IPS-NIHi7 (cell line): ENCODE measurements around the gene ZYG11A.
"Not testable (repeated sequence)": the region's sequence is repeated elsewhere in the genome, so short reads cannot be mapped to it uniquely, and the experiment has no call there.

Source experiments
- DNase-seq: peaks from one replicate; pipeline ENCODE4 v3.0.0; 2012; ENCODE audit warnings: mixed read lengths; ENCODE audit errors: extremely low spot score

The ZYG11A gene

DNA sequence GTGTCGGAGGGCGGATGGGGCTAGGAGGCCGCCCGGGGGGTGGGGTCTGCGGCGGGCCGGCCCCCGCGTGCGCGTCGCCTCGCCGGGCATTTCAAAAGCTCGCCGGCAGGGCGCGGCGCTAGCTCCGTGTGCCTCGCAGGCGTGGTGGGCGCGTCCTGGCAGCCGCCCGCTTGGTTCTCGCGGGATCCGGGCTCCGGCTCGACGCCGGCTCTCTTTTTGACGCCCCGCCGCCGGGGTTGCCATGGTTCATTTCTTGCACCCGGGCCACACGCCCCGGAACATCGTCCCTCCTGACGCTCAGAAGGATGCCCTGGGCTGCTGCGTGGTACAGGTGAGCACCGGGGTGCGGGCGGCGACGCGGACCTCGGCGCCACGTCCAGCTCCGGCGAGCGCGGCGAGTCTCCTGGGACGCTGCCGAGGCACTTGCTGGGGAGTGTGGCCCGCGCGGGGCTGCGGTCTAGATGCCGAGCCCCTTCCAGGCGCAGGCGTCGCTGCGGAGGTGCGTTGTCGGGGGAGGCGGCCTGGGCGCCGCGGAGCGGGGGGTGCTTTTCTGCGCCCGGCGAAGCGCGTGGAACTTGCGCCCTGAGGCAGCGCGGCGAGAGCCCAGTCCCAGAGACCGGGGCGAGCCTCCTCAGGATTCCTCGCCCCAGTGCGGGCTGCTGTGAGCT, at the start of gene ZYG11A:
TSS of gene ZYG11A (plus strand) at position 118 of the 668 bp plus-strand sequence. CDS start at position 242, 124 bp downstream.
- peak; percentile 88 for DNase-seq

DNA sequence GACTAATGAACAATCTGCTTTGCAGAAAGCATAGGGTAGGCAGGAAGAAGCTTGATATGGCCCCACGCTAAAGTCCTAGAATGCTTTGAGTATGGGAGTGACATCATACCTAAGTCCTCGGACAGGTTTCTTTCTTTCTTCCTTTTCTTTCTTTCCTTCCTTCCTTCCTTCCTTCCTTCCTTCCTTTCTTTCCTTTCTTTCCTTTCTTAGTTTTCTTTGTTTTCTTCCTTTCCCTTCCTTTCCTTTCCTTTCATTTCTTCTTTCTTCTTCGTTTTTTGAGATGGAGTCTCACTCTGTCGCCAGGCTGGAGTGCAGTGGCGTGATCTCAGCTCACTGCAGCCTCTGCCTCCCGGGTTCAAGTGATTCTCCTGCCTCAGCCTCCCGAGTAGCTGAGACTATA, 48.8 kb upstream of the ZYG11A start:
- DNase-seq, result not testable (repeated sequence)

- DNase-seq, result no peak
Observed at GRCh38 chr1:52795464-52795863, 47.1 kb upstream of the ZYG11A start.

DNA sequence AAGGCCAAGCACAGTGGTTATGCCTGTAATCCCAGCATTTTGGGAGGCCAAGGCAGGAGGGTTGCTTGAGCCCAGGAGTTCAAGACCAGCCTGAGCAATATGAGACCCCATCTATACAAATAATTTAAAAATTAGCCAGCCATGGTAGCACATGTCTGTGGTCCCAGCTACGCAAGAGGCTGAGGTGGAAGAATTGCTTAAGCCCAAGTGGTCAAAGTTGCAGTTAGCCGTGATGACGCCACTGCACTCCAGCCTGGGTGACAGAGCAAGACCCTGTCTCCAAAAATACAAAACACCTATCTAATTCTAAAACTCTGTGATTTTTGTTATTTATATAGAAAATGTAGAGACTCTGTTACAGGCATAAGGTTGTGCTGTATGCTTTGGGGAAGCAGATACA, 44.2 kb upstream of the ZYG11A start:
- no peak for DNase-seq

DNA sequence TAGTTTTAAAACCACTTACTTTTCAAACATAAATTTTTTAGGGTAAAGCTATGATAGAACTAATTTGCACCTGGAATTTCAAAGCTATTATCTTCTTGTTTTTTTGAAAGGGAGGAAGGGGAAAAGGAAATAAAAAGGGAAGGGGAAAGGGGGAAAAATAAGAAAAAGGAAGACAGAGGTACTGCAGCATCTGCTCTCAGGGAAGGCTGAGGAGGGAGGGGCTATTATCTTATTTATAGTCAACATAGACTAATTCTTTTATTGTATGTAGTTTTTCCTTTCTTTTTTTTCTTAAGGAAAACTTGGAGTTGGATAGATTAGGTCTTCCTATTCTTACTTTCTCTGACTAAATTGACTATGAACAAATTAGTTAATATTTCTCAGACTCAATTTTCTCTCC, 41.5 kb upstream of the ZYG11A start:
- DNase-seq, result no peak

GRCh38 chr1:52804083-52804482, 38.5 kb upstream of the ZYG11A start:
- not testable (repeated sequence) for DNase-seq

DNA sequence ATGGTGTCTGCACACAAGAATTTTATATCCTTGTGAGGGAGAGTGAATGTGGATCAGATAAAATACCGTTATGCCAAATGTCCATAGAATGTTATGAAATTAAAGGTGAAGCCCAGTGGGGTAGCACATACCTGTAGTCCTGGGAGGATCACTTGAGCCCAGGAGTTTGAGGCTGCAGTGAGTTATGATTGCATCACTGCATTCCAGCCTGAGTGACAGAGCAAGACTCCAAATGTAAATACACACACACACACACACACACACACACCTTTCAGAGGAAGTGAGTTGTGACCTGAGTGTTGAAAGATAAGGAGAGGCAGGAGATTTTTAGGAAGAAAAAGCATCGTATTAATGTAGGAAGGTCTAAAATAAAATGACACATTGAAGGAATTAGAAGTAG, 28.1 kb upstream of the ZYG11A start:
- DNase-seq, result no peak

DNA sequence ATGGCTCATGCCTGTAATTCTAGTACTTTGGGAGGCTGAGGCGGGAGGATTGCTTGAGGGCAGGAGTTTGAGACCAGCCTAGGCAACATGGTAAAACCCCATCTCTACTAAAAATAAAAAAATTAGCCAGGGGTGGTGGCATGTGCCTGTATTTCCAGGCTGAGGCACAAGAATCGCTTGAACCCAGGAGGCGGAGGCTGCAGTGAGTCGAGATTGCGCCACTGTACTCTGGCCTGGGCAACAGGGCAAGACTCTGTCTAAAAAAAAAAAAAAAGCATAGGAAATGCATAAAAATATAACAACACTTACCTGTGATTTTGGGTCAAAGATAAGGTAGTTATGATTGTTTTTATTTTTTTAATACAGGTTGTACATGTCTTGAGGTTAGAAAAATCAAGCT, 21.7 kb upstream of the ZYG11A start:
- not testable (repeated sequence) for DNase-seq

- no peak for DNase-seq
Observed at GRCh38 chr1:52825868-52826267, 16.7 kb upstream of the ZYG11A start.

GRCh38 chr1:52834798-52835197, 7.8 kb upstream of the ZYG11A start:
- DNase-seq, result no peak

DNA sequence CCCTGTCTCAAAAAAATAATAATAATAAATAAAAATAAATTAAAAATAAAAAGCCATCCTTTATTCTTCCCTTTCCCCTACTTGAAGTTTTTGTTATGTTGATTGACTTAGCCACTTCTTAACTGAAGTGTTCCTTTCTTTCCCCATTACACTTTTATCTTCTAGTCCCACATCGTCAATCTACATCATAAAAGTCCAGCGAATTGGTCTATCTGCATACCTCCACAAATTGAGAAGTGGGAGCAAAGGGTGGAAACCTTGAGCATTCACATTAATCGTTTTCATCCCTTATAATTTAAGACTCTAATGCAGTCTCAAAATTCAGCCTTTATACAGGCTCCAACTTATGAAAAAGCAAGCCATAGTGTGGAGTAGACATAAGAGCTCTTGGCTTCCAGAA, 6.5 kb upstream of the ZYG11A start:
- DNase-seq, result no peak

GRCh38 chr1:52839175-52839574, 3.4 kb upstream of the ZYG11A start:
- not testable (repeated sequence) for DNase-seq

DNA sequence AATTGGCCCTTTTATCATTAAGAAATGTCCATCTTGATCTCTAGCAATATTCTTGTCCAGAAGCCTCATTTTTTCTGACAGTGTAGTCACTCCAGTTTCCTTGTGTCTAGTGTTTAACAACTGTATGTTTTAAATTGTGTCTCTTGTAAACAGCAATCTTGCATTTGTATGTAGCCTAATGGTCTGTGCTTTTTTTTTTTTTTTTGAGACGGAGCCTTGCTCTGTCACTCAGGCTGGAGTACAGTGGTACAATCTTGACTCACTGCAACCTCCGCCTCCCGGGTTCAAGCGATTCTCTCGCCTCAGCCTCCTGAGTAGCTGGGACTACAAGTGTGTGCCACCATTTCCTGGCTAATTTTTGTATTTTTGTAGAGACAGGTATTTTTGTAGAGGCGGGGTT, 2.6 kb downstream of the ZYG11A start:
- DNase-seq, result not testable (repeated sequence)

- no peak for DNase-seq
Observed at GRCh38 chr1:52848423-52848822, 5.9 kb downstream of the ZYG11A start.

DNA sequence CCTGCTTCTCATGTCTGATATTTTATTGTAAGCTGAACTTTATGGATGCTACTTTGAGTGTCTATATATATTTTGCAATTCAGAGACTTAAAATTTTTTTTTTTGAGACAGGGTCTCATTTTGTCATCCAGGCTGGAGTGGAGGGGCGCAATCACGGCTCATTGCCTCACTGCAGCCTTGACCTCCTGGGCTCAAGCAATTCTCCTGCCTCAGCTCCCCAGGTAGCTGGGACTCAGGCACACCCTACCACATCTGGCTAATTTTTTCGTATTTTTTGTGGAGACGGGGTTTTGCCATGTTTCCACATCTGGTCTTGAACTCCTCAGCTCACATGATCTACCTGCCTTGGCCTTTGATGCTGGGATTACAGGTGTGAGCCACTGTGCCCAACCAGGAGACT, 8.4 kb downstream of the ZYG11A start:
- no peak for DNase-seq

GRCh38 chr1:52852854-52853253, 10.3 kb downstream of the ZYG11A start:
- DNase-seq, result no peak

GRCh38 chr1:52855584-52855983, 13.0 kb downstream of the ZYG11A start:
- no peak for DNase-seq

DNA sequence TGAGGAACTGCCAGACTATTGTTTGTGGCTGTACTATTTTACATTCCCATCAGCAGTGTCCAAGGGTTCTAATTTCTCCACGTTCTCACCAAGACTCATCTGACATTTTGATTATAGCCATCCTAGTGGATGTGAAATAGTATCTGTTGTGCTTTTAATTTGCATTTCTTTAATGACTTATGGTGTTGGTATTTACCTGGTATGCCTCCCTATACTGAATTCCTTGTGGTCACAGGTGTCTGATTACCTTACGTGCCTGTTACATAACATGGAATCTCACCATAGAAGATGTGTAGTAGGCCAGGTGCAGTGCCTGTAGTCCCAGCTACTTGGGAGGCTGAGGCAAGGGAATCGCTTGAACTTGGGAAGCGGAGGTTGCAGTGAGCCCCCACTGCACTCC, 13.5 kb downstream of the ZYG11A start:
- no peak for DNase-seq

- no peak for DNase-seq
Observed at GRCh38 chr1:52857443-52857842, 14.9 kb downstream of the ZYG11A start.

GRCh38 chr1:52862666-52863458, 20.3 kb downstream of the ZYG11A start:
- DNase-seq, result no peak

DNA sequence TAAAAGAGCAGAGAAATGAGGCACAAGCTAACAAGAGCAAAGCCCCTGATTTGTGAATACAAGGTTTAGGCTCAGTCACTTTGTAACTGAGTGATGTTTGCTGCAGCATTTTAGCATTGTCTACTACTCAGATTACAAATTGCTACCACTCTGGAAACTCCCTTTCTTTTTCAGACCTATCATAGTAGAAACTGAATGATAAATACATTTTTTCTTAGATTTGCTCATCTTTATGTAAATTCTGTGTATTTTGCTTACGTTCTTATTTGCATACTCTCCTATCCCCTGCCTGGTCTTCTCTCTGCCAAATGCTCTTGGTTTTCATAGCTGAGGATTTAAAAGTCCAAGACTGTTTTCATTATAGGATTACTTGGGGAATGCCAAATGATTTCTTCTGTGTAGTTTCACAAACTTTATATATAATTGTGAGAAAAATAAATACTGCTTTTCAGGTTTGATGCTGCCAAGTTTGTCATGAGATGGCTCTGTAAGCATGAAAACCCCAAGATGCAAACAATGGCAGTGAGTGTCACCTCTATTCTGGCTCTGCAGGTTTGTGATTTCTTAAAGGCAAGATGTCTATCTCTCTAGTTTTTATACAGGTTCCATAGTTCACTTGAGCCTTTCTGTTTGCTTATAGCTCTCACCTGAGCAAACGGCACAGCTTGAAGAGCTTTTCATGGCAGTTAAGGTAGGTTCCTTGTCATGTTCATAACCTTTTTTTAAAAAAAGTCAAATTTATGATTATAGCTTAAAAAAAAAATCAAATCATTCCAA, 24.7 kb downstream of the ZYG11A start:
- no peak for DNase-seq

GRCh38 chr1:52869727-52870126, 27.2 kb downstream of the ZYG11A start:
- not testable (repeated sequence) for DNase-seq

- DNase-seq, result no peak
Observed at GRCh38 chr1:52876843-52877242, 34.3 kb downstream of the ZYG11A start.
